Liver (tissue), 3 donors: ENCODE measurements around the gene NYNRIN.

Experiments used
- EGR1 ChIP-seq, 2 donors: IDR thresholded peaks; 2 replicates each; pipeline ENCODE4 v1.6.1; 2016 to 2018; ENCODE audit warnings: antibody characterized with exemption in 2 of 2, low read depth in 2 of 2
- FOXA1 ChIP-seq: IDR thresholded peaks from 2 replicates; pipeline ENCODE4 v1.6.1; 2016; ENCODE audit warnings: antibody characterized with exemption
- JUND ChIP-seq, 2 donors: IDR thresholded peaks; 2 replicates each; pipeline ENCODE4 v1.6.1; 2016; ENCODE audit warnings: antibody characterized with exemption in 2 of 2
- SP1 ChIP-seq: IDR thresholded peaks from 2 replicates; pipeline ENCODE4 v1.6.1; 2018; ENCODE audit warnings: antibody characterized with exemption, mild to moderate bottlenecking
- TAF1 ChIP-seq: conservative IDR thresholded peaks from 2 replicates; pipeline ENCODE4 v1.6.1; 2016; ENCODE audit warnings: antibody characterized with exemption, mild to moderate bottlenecking
- TF ChIP-seq, protein P1 (sequence below): fragments of 150-350 bp; IDR thresholded peaks from 2 replicates; pipeline ENCODE4 v1.5.1; 2017; ENCODE audit warnings: improper control_type of control experiment, low read depth, low read length; ENCODE audit not compliant: missing input control
- TF ChIP-seq, protein P2 (sequence below): IDR thresholded peaks from 2 replicates; pipeline ENCODE4 v1.6.1; 2016; ENCODE audit warnings: antibody characterized with exemption
- TF ChIP-seq, protein P3 (sequence below): IDR thresholded peaks from 2 replicates; pipeline ENCODE4 v1.6.1; 2016; ENCODE audit warnings: antibody characterized with exemption
- TF ChIP-seq, protein P4 (sequence below): IDR thresholded peaks from 2 replicates; pipeline ENCODE4 v1.6.1; 2016; ENCODE audit warnings: antibody characterized with exemption
- TF ChIP-seq, protein P5 (sequence below): IDR thresholded peaks from 2 replicates; pipeline ENCODE4 v1.6.1; 2016; ENCODE audit warnings: antibody characterized with exemption, mild to moderate bottlenecking
- donor health status: healthy.
- donor health status: healthy.

DNA sequence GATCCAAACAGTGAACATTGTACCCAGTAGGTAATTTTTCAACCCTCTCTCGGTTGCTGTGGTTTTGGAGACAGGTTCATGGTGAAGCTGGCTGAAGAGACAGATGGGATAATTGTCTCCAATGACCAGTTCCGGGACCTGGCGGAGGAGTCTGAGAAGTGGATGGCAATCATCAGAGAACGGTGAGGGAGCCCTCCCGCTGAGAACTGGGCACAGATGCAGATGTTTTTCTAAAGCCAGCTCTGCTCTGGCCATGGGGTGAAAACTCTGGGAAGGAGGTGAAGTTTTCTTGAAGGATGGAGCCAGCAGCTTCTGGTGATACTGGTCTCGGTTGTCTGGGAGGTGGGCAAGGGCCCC lies 37.2 kb downstream of the NYNRIN start:
- TF ChIP-seq FOXA1 (no peak), TAF1 (no peak), JUND (IDR thresholded peaks at IDR 0.05) (no peak), SP1 (no peak), EGR1 (IDR thresholded peaks at IDR 0.05; ENCODE audit: low read depth in 2 of 2) (no peak)
- TF ChIP-seq, protein P1, sequence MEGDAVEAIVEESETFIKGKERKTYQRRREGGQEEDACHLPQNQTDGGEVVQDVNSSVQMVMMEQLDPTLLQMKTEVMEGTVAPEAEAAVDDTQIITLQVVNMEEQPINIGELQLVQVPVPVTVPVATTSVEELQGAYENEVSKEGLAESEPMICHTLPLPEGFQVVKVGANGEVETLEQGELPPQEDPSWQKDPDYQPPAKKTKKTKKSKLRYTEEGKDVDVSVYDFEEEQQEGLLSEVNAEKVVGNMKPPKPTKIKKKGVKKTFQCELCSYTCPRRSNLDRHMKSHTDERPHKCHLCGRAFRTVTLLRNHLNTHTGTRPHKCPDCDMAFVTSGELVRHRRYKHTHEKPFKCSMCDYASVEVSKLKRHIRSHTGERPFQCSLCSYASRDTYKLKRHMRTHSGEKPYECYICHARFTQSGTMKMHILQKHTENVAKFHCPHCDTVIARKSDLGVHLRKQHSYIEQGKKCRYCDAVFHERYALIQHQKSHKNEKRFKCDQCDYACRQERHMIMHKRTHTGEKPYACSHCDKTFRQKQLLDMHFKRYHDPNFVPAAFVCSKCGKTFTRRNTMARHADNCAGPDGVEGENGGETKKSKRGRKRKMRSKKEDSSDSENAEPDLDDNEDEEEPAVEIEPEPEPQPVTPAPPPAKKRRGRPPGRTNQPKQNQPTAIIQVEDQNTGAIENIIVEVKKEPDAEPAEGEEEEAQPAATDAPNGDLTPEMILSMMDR, result no peak
- TF ChIP-seq, protein P2, sequence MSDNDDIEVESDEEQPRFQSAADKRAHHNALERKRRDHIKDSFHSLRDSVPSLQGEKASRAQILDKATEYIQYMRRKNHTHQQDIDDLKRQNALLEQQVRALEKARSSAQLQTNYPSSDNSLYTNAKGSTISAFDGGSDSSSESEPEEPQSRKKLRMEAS, result no peak
- TF ChIP-seq, protein P3, sequence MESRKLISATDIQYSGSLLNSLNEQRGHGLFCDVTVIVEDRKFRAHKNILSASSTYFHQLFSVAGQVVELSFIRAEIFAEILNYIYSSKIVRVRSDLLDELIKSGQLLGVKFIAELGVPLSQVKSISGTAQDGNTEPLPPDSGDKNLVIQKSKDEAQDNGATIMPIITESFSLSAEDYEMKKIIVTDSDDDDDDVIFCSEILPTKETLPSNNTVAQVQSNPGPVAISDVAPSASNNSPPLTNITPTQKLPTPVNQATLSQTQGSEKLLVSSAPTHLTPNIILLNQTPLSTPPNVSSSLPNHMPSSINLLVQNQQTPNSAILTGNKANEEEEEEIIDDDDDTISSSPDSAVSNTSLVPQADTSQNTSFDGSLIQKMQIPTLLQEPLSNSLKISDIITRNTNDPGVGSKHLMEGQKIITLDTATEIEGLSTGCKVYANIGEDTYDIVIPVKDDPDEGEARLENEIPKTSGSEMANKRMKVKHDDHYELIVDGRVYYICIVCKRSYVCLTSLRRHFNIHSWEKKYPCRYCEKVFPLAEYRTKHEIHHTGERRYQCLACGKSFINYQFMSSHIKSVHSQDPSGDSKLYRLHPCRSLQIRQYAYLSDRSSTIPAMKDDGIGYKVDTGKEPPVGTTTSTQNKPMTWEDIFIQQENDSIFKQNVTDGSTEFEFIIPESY, result no peak
- TF ChIP-seq, protein P4, sequence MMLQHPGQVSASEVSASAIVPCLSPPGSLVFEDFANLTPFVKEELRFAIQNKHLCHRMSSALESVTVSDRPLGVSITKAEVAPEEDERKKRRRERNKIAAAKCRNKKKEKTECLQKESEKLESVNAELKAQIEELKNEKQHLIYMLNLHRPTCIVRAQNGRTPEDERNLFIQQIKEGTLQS, result no peak
- TF ChIP-seq, protein P5, sequence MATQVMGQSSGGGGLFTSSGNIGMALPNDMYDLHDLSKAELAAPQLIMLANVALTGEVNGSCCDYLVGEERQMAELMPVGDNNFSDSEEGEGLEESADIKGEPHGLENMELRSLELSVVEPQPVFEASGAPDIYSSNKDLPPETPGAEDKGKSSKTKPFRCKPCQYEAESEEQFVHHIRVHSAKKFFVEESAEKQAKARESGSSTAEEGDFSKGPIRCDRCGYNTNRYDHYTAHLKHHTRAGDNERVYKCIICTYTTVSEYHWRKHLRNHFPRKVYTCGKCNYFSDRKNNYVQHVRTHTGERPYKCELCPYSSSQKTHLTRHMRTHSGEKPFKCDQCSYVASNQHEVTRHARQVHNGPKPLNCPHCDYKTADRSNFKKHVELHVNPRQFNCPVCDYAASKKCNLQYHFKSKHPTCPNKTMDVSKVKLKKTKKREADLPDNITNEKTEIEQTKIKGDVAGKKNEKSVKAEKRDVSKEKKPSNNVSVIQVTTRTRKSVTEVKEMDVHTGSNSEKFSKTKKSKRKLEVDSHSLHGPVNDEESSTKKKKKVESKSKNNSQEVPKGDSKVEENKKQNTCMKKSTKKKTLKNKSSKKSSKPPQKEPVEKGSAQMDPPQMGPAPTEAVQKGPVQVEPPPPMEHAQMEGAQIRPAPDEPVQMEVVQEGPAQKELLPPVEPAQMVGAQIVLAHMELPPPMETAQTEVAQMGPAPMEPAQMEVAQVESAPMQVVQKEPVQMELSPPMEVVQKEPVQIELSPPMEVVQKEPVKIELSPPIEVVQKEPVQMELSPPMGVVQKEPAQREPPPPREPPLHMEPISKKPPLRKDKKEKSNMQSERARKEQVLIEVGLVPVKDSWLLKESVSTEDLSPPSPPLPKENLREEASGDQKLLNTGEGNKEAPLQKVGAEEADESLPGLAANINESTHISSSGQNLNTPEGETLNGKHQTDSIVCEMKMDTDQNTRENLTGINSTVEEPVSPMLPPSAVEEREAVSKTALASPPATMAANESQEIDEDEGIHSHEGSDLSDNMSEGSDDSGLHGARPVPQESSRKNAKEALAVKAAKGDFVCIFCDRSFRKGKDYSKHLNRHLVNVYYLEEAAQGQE, result no peak
